DND-41 (cell line): ENCODE results near the gene GMEB2.
A peak's percentile ranks its signal among the peaks of the same experiment; 100 is the strongest.

ENCODE experiments used
- ATAC-seq: fragments of 200-7000 bp; cut with Tn5 transposase; 3 replicates; pipeline ENCODE4 v1.9.1; 2021; ENCODE audit warnings: low read depth; ENCODE audit not compliant: insufficient read depth
- DNase-seq: peaks from one replicate; pipeline ENCODE4 v3.0.0-alpha.2; 2020
- H2AFZ ChIP-seq: 2 replicates; pipeline ENCODE4 v1.6.0; 2012; ENCODE audit warnings: low read depth, low read length
- H3K27ac ChIP-seq: 2 replicates; pipeline ENCODE4 v1.5.1; 2012; ENCODE audit warnings: low read length, inconsistent platforms
- H3K27me3 ChIP-seq: fragments of 200-600 bp; sonication (generic); 2 replicates; pipeline ENCODE4 v1.6.0; 2012; ENCODE audit warnings: low read length, mild to moderate bottlenecking, inconsistent platforms; ENCODE audit not compliant: insufficient read depth, poor library complexity
- H3K36me3 ChIP-seq: 2 replicates; pipeline ENCODE4 v1.5.1; 2012; ENCODE audit warnings: low read length, inconsistent platforms; ENCODE audit not compliant: insufficient read depth
- H3K4me1 ChIP-seq: 2 replicates; pipeline ENCODE4 v1.5.1; 2012; ENCODE audit warnings: mild to moderate bottlenecking, low read length; ENCODE audit not compliant: insufficient read depth
- H3K4me2 ChIP-seq: 2 replicates; pipeline ENCODE4 v1.6.0; 2012; ENCODE audit warnings: mild to moderate bottlenecking, moderate library complexity, low read length, inconsistent platforms; ENCODE audit not compliant: insufficient read depth
- H3K4me3 ChIP-seq, 2 experiments: fragments of 200-600 bp in 1 of 2; shearing (Covaris generic) in 1 of 2; 2 replicates each; pipeline ENCODE4 v1.5.1; 2012 to 2016; ENCODE audit warnings: inconsistent platforms in 2 of 2, low read length in 2 of 2, mild to moderate bottlenecking in 2 of 2, low read depth in 1 of 2, moderate library complexity in 1 of 2
- H3K79me2 ChIP-seq: 2 replicates; pipeline ENCODE4 v1.6.0; 2012; ENCODE audit warnings: low read length, inconsistent platforms; ENCODE audit not compliant: insufficient read depth
- H3K9ac ChIP-seq: 2 replicates; pipeline ENCODE4 v1.6.0; 2012; ENCODE audit warnings: low read depth, mild to moderate bottlenecking, inconsistent platforms, low read length, moderate library complexity
- H3K9me3 ChIP-seq: 2 replicates; pipeline ENCODE4 v1.5.1; 2012; ENCODE audit warnings: low read length, moderate library complexity, mild to moderate bottlenecking, inconsistent platforms; ENCODE audit not compliant: insufficient read depth, severe bottlenecking
- H4K20me1 ChIP-seq: 2 replicates; pipeline ENCODE4 v1.6.0; 2012; ENCODE audit warnings: low read length; ENCODE audit not compliant: insufficient read depth
- EZH2 ChIP-seq: IDR thresholded peaks from 3 replicates; pipeline ENCODE4 v1.6.1; 2012; ENCODE audit warnings: borderline replicate concordance, low read depth, mild to moderate bottlenecking, moderate library complexity, low read length, inconsistent platforms; ENCODE audit not compliant: severe bottlenecking
- TF ChIP-seq, protein P1 (sequence below): IDR thresholded peaks from 2 replicates; pipeline ENCODE4 v1.5.1; 2012; ENCODE audit warnings: borderline replicate concordance, low read length, moderate library complexity, mild to moderate bottlenecking; ENCODE audit not compliant: poor library complexity, severe bottlenecking; ENCODE audit errors: extremely low read depth

The GMEB2 gene

DNA sequence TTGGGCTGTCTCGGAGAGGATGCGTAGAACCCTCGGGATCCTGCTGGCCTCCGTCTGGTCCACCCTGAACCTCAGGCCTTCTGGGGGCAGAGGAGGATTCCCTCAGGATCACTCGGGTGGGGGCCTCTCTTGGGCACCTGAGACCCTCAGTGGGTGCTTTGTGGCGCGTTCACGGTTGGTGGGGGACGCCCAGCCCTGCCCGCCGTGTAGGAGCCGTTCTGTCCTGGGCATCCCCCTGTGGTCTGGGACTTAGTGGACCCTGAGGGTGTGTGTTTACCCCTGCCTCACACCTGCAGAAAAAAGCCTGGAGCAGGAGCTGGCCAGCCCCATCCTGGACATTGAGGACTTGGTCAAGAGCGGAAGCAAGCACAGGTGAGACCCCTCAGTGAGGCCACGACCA is 38.8 kb upstream of the GMEB2 start:
- Histone ChIP-seq H3K27ac (no peak overlapping the region), H3K9ac (no peak overlapping the region), H3K4me2 (no peak overlapping the region), H3K36me3 (peaks cover 83% of the 10 kb centered on the region), H3K4me3 (no peak overlapping the region), H3K79me2 (peaks cover 36% of the 10 kb centered on the region; the same call in 1 of the 2 replicates), H2AFZ (no peak overlapping the region), H3K4me1 (no peaks in the 10 kb centered on the region; the same call in 1 of the 2 replicates), H4K20me1 (peaks cover 18% of the 10 kb centered on the region; the same call in 1 of the 2 replicates), H3K9me3 (no peaks in the 10 kb centered on the region), H3K27me3 (no peaks in the 10 kb centered on the region)
- TF ChIP-seq, protein P1, sequence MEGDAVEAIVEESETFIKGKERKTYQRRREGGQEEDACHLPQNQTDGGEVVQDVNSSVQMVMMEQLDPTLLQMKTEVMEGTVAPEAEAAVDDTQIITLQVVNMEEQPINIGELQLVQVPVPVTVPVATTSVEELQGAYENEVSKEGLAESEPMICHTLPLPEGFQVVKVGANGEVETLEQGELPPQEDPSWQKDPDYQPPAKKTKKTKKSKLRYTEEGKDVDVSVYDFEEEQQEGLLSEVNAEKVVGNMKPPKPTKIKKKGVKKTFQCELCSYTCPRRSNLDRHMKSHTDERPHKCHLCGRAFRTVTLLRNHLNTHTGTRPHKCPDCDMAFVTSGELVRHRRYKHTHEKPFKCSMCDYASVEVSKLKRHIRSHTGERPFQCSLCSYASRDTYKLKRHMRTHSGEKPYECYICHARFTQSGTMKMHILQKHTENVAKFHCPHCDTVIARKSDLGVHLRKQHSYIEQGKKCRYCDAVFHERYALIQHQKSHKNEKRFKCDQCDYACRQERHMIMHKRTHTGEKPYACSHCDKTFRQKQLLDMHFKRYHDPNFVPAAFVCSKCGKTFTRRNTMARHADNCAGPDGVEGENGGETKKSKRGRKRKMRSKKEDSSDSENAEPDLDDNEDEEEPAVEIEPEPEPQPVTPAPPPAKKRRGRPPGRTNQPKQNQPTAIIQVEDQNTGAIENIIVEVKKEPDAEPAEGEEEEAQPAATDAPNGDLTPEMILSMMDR, result no peak
- no peak for TF ChIP-seq EZH2
- ATAC-seq (no peak), DNase-seq (no peak)

DNA sequence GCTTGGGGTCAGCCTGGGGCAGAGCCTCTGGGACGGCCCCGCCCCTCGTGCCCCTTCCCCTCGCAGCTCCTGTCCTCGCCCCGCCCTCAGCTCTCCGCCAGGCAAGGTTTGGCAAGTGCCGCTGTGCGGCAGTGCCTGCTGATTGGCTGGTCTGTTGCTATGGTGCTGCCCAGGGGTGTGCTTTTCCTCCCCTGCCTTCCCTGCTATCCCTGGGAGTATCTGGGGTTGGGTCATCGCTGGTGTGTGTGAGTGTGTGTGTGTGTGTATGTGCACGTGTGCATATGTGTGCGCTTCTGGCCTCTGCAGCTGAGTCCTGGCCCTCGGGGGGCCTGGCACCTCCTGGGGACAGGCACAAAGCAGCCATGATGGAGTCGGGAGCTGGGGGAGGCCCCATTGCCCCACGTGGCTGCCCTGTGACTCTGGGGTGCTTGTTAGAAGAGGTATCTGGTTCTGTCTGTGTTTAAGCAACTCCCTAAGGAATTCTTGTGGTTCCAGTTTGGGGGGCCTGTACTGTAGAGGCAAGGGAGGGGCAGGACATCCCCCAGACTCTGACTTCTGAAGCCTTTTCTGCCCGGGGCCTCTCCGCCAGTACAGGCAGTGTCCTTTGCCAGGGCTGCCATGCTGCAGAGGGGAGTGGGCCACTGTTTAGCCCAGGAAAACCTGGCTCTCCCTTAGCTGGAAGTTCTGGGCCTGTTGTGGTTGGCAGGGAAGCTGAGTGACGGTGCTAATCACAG is 38.1 kb upstream of the GMEB2 start:
- DNase-seq, result no peak
- peaks cover 89% of the 10 kb centered on the region for H3K36me3 ChIP-seq

DNA sequence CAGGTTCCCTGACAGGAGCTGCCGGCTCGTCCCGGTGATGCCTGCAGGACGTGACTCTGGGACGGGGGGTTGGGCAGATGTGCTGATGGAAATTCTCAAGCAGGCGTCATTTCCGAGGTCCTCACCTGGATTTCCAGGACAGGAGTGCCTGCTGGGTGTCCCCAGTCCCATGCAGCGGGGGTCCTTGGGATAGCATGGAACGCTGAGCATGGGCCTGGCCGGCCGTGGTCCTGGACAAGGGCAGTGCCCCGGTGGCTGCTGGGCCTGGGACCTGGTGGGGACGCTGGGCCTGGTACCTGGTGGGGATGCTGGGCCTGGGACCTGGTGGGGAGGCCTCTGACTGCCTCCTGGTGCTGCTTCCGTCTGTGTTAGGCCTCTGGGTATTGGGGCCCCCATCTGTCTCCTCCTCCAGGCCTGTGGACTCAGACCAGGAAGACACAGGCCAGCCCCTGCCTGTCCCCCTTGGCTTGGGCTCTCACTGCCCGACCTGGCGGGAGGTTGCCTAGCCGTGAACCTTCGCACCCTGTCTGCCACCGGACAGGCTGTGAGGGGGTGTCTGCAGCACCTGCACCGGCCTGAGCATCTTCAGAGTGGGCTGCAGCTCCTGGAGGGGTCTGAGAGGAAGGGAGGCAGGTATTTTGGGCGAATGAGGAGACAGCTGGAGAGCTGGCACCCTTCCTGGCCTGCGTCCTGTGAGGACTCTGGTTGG is 37.4 kb upstream of the GMEB2 start:
- H3K9ac ChIP-seq, result no peak overlapping the region
- ATAC-seq (no peak), DNase-seq (no peak)
- H3K27ac ChIP-seq, result no peak overlapping the region
- no peaks in the 10 kb centered on the region for H3K9me3 ChIP-seq
- H3K4me3 ChIP-seq, result no peak overlapping the region
- H3K79me2 ChIP-seq, result peaks cover 50% of the 10 kb centered on the region
- no peaks in the 10 kb centered on the region for H3K27me3 ChIP-seq
- no peak overlapping the region for H3K4me2 ChIP-seq
- TF ChIP-seq, protein P1, result no peak
- TF ChIP-seq EZH2, result no peak
- H2AFZ ChIP-seq, result no peak overlapping the region
- H3K4me1 ChIP-seq, result peaks cover 14% of the 10 kb centered on the region
- H3K36me3 ChIP-seq, result peaks cover 92% of the 10 kb centered on the region
- peaks cover 23% of the 10 kb centered on the region; the same call in 1 of the 2 replicates for H4K20me1 ChIP-seq

More for the DNA sequence above, 38.1 kb upstream of the GMEB2 start:
- H3K4me1 ChIP-seq, result peaks cover 6% of the 10 kb centered on the region; the same call in 1 of the 2 replicates
- peaks cover 18% of the 10 kb centered on the region; the same call in 1 of the 2 replicates for H4K20me1 ChIP-seq
- peak; percentile 30; the same call in 1 of the 3 replicates for ATAC-seq
- H3K9me3 ChIP-seq, result no peaks in the 10 kb centered on the region
- H3K4me3 ChIP-seq, result no peak overlapping the region
- no peak overlapping the region for H3K9ac ChIP-seq
- H3K27me3 ChIP-seq, result no peaks in the 10 kb centered on the region
- H3K79me2 ChIP-seq, result peaks cover 42% of the 10 kb centered on the region
- TF ChIP-seq, protein P1, result no peak
- TF ChIP-seq EZH2, result no peak
- H3K27ac ChIP-seq, result no peak overlapping the region
- H3K4me2 ChIP-seq, result no peak overlapping the region
- no peak overlapping the region for H2AFZ ChIP-seq
